Posterior cingulate gyrus (tissue), 11 donors: ENCODE measurements around the gene PAK1.
"Not testable (repeated sequence)": the region's sequence is repeated elsewhere in the genome, so short reads cannot be mapped to it uniquely, and the experiment has no call there.

ENCODE experiments used
- DNase-seq, 10 donors: peaks; one replicate each; pipeline versions ENCODE4 v3.0.0 to v3.0.0-alpha.2; 2020 to 2021; ENCODE audit warnings: mixed read lengths in 3 of 10
- intact Hi-C: fragments of 100-400 bp; cut with DNase I; formaldehyde crosslinking; loops from one replicate; pipeline ENCODE4 v1.15.1; 2023

Gene PAK1

GRCh38 chr11:77473801-77474683 lies at the start of gene PAK1:
PAK1 (minus strand) TSS chr11:77474094; CDS start chr11:77392520, 81,574 bp downstream.
- peak; percentile 68 to 96 (median 77) for DNase-seq
- intact Hi-C loops = no loop called here

- intact Hi-C loops = no loop called here
- no peak for DNase-seq
Observed at GRCh38 chr11:77522215-77522614, 48.3 kb upstream of the PAK1 start.

- no peak for DNase-seq
- intact Hi-C loops = no loop called here
Observed at GRCh38 chr11:77519847-77520246, 46.0 kb upstream of the PAK1 start.

GRCh38 chr11:77518471-77518870 lies 44.6 kb upstream of the PAK1 start:
- DNase-seq = no peak
- intact Hi-C loops = no loop called here

GRCh38 chr11:77517753-77518152 lies 43.9 kb upstream of the PAK1 start:
- no peak for DNase-seq

GRCh38 chr11:77517226-77517625 lies 43.3 kb upstream of the PAK1 start:
- intact Hi-C loops = no loop called here
- DNase-seq = no peak

More at GRCh38 chr11:77517753-77518152, 43.9 kb upstream of the PAK1 start:
- intact Hi-C loops = no loop called here

- intact Hi-C loops = no loop called here
- DNase-seq = no peak
Observed at GRCh38 chr11:77515483-77515882, 41.6 kb upstream of the PAK1 start.

- no peak for DNase-seq
- intact Hi-C loops = no loop called here
Observed at GRCh38 chr11:77515063-77515462, 41.2 kb upstream of the PAK1 start.

GRCh38 chr11:77512092-77512491 lies 38.2 kb upstream of the PAK1 start:
- intact Hi-C loops = no loop called here
- DNase-seq = no peak

- no peak for DNase-seq
- intact Hi-C loops = no loop called here
Observed at GRCh38 chr11:77510851-77511250, 37.0 kb upstream of the PAK1 start.

GRCh38 chr11:77510095-77510494 lies 36.2 kb upstream of the PAK1 start:
- no peak for DNase-seq
- intact Hi-C loops = no loop called here

GRCh38 chr11:77508019-77508418 lies 34.1 kb upstream of the PAK1 start:
- intact Hi-C loops = no loop called here
- no peak for DNase-seq

GRCh38 chr11:77506857-77507256 lies 33.0 kb upstream of the PAK1 start:
- intact Hi-C loops = no loop called here
- DNase-seq = no peak

GRCh38 chr11:77505956-77506355 lies 32.1 kb upstream of the PAK1 start:
- DNase-seq = no peak
- intact Hi-C loops = no loop called here

- no peak for DNase-seq
- intact Hi-C loops = no loop called here
Observed at GRCh38 chr11:77503006-77503405, 29.1 kb upstream of the PAK1 start.

GRCh38 chr11:77502346-77502905 lies 28.5 kb upstream of the PAK1 start:
- no peak for DNase-seq
- intact Hi-C loops = no loop called here

GRCh38 chr11:77501758-77502157 lies 27.9 kb upstream of the PAK1 start:
- intact Hi-C loops = no loop called here
- DNase-seq = no peak

GRCh38 chr11:77497368-77497767 lies 23.5 kb upstream of the PAK1 start:
- intact Hi-C loops = no loop called here
- DNase-seq = no peak

- DNase-seq = no peak
- intact Hi-C loops = no loop called here
Observed at GRCh38 chr11:77495526-77495925, 21.6 kb upstream of the PAK1 start.

GRCh38 chr11:77490035-77490434 lies 16.1 kb upstream of the PAK1 start:
- intact Hi-C loops = not testable (repeated sequence)

GRCh38 chr11:77487790-77488189 lies 13.9 kb upstream of the PAK1 start:
- intact Hi-C loops = no loop called here
- DNase-seq = no peak

More at GRCh38 chr11:77490035-77490434, 16.1 kb upstream of the PAK1 start:
- not testable (repeated sequence) for DNase-seq

- intact Hi-C loops = no loop called here
- DNase-seq = no peak
Observed at GRCh38 chr11:77479746-77480352, 6.0 kb upstream of the PAK1 start.
